SKM-1 treated with dmso at 0.1 percent for 144 hours (cell line): ENCODE results near the gene TES.
"Not testable (repeated sequence)": the region's sequence is repeated elsewhere in the genome, so short reads cannot be mapped to it uniquely, and the experiment has no call there.

ENCODE experiments used
- DNase-seq: peaks from one replicate; lab custom pipeline; 2025; ENCODE audit not compliant: unreplicated experiment; lab: John Stamatoyannopoulos, UW

Gene TES

DNA sequence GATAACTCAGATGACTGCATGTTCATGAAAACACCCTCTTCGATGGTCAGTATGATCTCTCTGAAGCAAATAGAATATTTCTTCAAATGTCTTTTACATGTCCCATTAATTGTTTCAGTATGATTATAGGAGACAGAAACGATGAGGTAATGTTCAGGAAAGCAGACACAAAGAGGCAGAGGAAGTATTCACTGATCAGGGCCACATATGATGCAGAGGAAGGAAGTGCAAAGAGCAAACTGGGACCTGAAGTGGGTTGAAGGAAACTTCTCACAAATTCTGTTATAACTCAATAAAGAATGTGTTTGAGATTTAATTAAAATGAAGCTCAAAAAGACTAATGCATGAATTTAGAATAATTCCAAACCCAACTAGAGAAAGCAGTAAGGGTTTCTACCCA is 70.5 kb downstream of the TES start:
- no peak for DNase-seq

DNA sequence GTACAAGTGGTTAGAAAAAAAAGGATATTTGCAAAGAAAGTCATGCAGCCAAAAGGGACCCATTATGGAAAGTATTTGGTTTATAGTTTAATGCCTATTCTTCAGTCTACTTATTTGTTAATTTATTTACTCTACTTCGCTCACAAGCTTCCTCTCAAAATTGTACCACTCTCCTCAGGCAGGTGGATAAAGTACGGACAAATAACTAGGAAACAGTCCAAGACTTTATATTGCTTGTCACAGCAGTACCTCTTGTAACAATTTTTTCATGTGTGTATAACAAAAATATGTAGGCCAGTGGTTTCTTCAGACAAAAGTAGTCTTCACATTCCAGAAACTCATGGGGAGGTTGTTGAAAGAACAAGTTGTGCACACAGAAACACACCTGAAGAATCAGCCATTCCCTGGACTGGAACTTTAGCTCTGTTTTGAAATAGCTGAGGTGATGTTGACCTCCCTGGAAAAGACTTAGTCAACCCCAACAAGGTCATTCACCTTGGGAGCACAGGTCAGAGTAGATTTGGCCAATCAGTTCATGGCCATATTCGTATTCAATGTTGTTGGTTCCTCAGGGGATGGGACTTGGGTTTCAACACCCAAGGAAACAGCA is 73.4 kb downstream of the TES start:
- no peak for DNase-seq

DNA sequence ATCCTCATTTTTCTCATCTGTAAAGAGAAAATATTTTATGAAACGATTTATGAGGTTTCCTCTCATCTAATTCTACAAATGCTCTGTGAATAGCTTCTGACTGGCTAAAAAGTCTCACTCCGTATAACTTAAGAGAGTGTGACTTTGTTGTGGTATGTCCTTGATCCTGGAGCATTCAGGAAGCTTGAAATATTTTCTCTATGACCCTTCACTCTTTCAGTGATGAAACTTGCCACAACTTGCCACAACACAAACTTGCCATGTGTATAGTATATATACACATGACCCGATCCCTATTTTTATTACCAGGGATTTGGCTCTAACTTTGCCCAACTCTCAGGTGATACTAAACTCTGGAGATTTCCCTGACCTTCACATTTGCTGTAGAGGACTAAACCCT is 74.1 kb downstream of the TES start:
- DNase-seq = no peak

DNA sequence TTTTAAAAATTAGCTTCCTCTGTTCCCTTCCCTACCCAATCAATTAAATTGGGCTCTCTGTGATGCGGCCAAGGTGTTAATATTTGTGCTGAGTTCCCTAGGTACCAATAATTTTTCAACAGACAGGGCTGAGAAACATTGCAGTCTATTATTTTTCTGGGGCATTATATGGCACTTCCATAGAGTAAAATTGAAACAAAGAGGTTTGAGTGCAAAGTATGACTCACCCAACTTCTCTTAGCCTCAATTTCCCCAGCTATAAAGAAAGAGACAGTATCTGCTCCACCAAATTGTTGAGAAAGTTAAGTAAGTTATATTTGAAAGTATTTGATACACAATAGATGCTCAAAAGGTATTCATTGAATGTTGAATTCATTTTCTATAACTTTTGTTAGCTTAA is 74.9 kb downstream of the TES start:
- no peak for DNase-seq

DNA sequence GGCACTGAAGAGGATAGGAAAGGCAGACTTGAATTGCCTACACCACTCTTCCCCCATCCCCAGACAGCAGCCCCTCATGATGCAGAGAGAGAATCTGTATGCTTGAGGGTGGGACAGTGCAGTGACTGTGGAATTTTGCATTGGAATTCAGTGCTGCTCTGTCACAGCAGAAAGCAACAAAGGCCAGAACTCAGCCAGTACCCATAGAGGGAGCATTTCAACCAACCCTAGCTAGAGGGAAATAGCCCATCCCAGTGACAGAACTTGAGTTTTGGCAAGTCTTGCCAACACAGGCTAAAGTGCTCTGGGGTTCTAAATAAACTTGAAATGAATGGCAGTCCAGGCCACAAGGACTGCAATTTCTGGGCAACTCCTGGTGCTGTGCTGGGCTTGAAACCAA is 80.4 kb downstream of the TES start:
- DNase-seq = no peak

DNA sequence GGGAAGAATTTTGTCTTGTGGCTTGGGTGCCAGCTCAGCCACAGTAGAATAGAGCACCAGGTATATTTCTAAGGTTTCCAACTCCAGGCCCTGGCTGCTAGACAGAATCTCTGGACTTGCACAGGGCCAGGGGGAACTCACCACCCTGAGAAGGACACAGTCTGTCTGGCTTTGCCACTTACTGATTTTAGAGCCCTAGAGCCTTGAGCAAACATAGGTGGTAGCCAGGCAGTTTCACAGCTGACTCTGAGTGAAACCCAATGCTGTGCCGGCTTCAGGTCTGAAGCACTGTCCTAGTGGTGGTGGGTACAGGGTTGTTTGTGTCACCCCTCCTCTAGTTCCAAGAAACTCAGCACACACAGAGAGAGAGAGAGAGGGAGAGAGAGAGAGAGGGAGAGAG is 81.6 kb downstream of the TES start:
- DNase-seq = no peak

DNA sequence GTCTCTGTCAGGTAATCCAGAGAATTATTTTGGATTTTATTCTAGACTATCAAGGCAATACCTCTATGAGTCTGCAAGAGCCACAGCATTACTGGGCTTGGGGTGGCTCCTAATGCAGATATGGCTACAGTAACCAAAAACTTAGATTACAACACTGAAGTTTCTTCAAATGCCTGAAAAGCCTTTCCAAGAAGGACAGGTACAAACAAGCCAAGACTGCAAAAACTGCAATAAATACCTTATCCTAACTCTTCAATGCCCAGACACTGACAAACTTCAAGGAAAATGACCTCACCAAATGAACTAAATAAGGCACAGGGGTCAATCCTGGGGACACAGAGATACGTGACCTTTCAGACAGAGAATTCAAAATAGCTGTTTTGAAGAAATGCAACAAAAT is 82.0 kb downstream of the TES start:
- no peak for DNase-seq

DNA sequence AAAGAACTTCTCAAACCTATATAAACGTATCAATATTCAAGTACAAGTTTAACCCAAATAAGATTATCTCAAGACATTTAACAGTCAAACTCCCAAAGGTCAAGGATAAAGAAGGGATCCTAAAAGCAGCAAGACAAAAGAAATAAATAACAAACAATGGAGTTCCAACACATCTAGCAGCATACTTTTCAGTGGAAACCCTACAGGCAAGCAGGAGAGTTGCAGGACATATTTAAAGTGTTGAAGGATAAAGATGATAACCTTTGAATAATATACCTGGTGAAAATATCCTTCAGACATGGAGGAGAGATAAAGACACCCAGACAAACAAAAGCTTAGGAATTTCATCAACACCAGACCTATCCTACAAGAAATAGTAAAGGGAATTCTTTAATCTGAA is 82.8 kb downstream of the TES start:
- DNase-seq = no peak

DNA sequence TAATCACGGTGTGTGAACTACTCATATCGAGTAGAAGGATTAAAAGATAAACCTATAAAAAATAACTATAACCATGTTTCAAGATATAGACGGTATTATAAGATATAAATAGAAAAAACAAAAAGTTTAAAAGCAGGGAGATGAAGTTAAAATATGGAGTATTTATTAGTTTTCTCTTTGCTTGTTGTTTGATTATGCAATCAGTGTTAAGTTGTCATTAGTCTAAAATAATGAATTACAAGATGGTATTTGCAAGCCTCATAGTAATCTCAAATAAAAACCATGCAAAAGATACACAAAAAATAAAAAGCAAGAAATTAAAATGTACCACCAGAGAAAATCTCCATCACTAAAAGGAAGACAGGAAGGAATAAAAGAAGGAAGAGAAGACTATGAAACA is 83.3 kb downstream of the TES start:
- DNase-seq = no peak

DNA sequence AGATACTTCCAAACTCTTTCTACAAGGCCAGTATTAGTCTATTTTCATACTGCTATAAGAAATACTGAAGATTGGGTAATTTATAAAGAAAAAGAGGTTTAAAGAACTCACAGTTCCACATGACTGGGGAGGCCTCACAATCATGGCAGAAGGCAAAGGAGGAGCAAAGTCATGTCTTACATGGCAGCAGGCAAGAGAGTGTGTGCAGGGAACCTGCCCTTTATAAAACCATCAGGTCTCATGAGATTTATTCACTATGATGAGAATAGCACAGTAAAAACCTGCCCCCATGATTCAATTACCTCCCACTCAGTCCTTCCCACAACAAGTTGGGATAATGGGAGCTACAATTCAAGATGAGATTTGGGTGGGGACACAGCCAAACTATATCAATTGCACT is 85.6 kb downstream of the TES start:
- DNase-seq = not testable (repeated sequence)

DNA sequence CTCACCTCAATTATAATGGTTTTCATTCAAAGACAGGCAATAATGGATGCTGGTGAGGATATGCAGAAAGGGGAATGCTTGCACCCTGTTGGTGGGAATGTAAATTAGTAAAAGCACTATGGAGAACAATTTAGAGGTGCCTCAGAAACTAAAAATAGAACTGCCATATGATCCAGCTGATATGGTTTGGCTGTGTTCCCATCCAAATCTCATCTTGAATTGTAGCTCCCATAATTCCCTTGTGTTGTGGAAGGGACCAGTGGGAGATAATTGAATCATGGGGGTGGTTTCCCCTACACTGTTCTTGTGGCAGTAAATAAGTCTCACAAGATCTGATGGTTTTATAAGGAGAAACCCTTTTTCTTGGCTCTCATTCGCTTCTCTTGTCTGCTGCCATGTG is 87.7 kb downstream of the TES start:
- no peak for DNase-seq

DNA sequence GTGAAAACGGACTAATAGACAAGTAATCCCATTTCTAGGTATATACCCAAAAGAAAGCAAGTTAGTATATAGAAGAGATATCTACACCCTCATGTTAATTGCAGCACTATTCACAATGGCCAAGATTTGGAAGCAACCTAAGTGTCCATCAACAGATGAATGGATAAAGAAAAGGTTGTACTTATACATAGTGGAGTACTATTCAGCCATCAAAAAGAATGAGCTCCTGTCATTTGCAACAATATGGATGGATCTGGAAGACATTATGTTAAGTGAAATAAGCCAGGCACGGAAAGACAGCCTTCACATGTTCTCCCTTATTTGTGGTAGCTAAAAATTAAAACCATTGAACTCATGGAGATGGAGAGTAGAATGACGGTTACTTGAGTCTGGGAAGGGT is 88.2 kb downstream of the TES start:
- no peak for DNase-seq

DNA sequence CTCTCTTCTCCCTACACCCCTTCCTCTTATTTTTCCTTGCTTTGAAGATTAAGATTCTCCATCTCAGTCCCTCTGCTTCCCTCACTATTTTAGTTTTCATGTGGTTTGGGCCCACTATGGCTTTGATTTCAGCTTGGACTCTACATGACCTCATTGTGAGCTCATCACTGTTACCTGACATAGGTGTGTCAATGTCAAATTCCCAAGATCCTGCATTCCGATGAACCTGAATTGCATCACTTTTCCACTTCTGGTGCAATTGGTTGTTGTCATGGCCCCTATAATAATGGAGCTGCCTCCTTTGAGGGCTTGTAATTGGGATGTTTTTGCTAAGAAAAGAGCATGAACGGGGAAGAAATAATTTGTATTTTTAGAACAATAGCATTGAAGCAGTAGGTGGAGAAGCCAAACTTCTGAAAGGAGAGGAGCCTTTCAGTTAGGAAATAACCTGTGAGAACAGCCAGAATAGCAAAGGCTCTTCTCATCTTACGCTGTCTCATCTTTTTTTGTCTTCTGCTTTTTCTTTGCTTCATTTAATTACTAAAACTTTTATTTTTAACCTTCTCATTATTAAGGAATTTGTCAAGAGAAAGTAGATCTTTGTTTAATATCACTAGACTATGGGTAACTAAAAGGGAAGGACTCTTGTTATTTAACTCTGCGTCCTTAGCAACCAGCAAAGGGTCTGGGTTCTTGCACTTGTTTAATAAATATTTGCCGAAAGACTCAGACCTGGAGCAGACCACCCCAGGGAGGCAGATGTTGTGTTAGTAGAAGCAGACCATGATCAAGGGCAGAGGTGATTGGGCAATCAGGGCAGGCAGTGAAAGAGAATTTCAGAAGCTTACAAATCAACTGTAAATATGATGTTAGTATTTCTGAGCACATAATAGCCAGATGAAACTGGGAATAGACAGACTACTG is 95.4 kb downstream of the TES start:
- DNase-seq = no peak

DNA sequence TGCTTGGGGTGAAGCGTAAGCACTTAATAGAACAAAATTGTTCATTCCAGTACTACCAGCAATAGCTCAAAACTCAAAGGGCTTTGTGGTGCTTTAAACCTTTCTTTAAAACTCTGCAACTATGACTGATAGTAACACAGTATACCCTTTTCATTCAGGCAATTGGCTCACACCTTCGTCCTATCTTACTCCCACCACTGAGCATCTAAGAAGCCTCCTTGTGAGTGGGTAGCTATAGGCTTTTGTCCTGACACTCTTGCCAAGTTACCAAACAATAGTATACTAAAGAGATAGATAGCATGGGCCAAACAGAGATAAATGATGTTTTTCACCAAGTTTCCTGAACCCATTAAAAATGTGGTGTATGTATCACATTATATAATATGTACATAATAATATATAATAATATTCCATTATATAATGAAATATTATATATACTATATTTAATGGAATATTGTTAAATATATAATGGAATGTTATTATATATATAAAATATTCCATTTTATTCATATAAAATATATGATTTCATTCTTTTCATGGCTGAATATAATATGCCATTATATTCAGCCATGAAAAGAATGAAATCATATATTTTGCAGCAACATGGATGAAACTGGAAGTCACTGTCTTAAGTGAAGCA is 96.2 kb downstream of the TES start:
- DNase-seq = no peak

DNA sequence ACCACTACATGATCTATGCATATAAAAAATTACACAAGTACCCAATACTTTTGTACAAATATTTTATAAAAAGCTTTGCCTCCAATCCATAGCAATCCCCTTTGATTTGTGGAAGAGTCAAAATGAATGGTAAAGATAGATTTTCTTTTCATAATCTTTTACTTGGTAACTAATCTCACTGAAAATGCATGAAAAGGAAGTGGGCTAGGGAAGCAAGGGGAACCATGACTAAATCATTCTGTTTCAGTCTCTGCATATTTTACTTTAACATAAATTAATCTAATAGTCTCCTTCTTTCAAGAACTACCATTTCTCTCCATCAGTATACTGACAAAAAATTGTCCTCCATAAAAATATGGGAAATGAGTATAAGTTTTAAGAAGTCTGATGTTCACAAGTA is 96.9 kb downstream of the TES start:
- no peak for DNase-seq
